ENCODE measurements around the gene ANKMY2. TPM values are rescaled to one million over a fixed set of nuclear protein-coding genes. Genes with fewer than 3 reads are reported as not detected.

Gene ANKMY2
- total RNA-seq, 2 experiments from 2014 or later = 3.3 to 5.1 TPM

GRCh38 chr7:16571941-16572340 is 73.6 kb downstream of the ANKMY2 start:
- H3K4me3 ChIP-seq (ENCODE audit: low read length) = no peak overlapping the region
- ChIA-PET POLR2A (no interaction called here), CTCF (no interaction called here)
- no peaks in the 10 kb centered on the region for H3K36me3 Mint-ChIP-seq (ENCODE audit: low read depth)
- H3K36me3 ChIP-seq (ENCODE audit: insufficient read depth, low read length) = no peaks in the 10 kb centered on the region
- H3K27me3 Mint-ChIP-seq = peaks cover 21% of the 10 kb centered on the region
- H3K27ac Mint-ChIP-seq = no peak overlapping the region
- H3K27me3 ChIP-seq (ENCODE audit: control insufficient read depth in 1 of 2, insufficient read depth in 2 of 2, low read length in 2 of 2) = no peaks in the 10 kb centered on the region
- no peaks in the 10 kb centered on the region for H3K4me1 ChIP-seq (ENCODE audit: insufficient read depth, low read length)
- no peaks in the 10 kb centered on the region for H3K9me3 ChIP-seq (ENCODE audit: control insufficient read depth in 1 of 2, insufficient read depth in 1 of 2, low read length in 2 of 2)
- no peaks in the 10 kb centered on the region for H3K4me1 Mint-ChIP-seq (ENCODE audit: low read depth)
- no peak overlapping the region for H3K27ac ChIP-seq (ENCODE audit: low read depth in 1 of 2, low read length in 2 of 2)
- intact Hi-C loops (cut with DNase I, micrococcal nuclease) = no loop called here
- peaks cover 2% of the 10 kb centered on the region for H3K9me3 Mint-ChIP-seq
- no peak for TF ChIP-seq CTCF (IDR thresholded peaks at IDR 0.05)
- no peak for ATAC-seq (ENCODE audit: poor library complexity)
- H3K4me3 Mint-ChIP-seq = no peak overlapping the region
- no peak for DNase-seq

GRCh38 chr7:16564909-16565426 is 80.6 kb downstream of the ANKMY2 start:
- no peak overlapping the region for H3K4me3 ChIP-seq (ENCODE audit: low read length)
- Mint-ChIP-seq H3K4me1 (ENCODE audit: low read depth) (peaks cover 26% of the 10 kb centered on the region), H3K27ac (no peak overlapping the region), H3K36me3 (ENCODE audit: low read depth) (no peaks in the 10 kb centered on the region), H3K9me3 (no peaks in the 10 kb centered on the region), H3K27me3 (peaks cover 5% of the 10 kb centered on the region), H3K4me3 (peak overlapping the region; percentile 81)
- TF ChIP-seq CTCF (IDR thresholded peaks at IDR 0.05) = peak; percentile 89
- H3K27ac ChIP-seq (ENCODE audit: low read depth in 1 of 2, low read length in 2 of 2) = no peak overlapping the region
- peak; percentile 54 for ATAC-seq (ENCODE audit: poor library complexity)
- H3K36me3 ChIP-seq (ENCODE audit: insufficient read depth, low read length) = no peaks in the 10 kb centered on the region
- no peaks in the 10 kb centered on the region for H3K27me3 ChIP-seq (ENCODE audit: control insufficient read depth in 1 of 2, insufficient read depth in 2 of 2, low read length in 2 of 2)
- no peaks in the 10 kb centered on the region for H3K9me3 ChIP-seq (ENCODE audit: control insufficient read depth in 1 of 2, insufficient read depth in 1 of 2, low read length in 2 of 2)
- CTCF ChIA-PET = interaction anchor here (0.6 to 1.3 kb wide), 4 partner anchors 10 to 487 kb away, joined by 3 to 7 read pairs (median 3); no protein-coding TSS in a partner anchor
- POLR2A ChIA-PET = interaction anchor here (0.7 to 2.4 kb wide), 5 partner anchors 12 to 487 kb away, joined by 3 to 16 read pairs (median 3); partner anchors contain the start of gene CRPPA
- peak in 4 of 14 experiments; percentile 12 to 64 (median 62) for DNase-seq
- intact Hi-C loops (cut with DNase I, micrococcal nuclease) = loop anchor here (1.0 to 5.0 kb wide), 3 partner anchors 133 to 487 kb away; partner anchors contain the start of gene CRPPA (in 1 of the 2)
- H3K4me1 ChIP-seq (ENCODE audit: insufficient read depth, low read length) = peaks cover 3% of the 10 kb centered on the region

GRCh38 chr7:16564023-16564380 is 81.6 kb downstream of the ANKMY2 start:
- Mint-ChIP-seq H3K9me3 (no peaks in the 10 kb centered on the region), H3K4me1 (ENCODE audit: low read depth) (peaks cover 26% of the 10 kb centered on the region), H3K36me3 (ENCODE audit: low read depth) (no peaks in the 10 kb centered on the region), H3K4me3 (peak overlapping the region; percentile 84), H3K27ac (peak overlapping the region; percentile 45), H3K27me3 (peaks cover 5% of the 10 kb centered on the region)
- Histone ChIP-seq H3K4me3 (ENCODE audit: low read length) (no peak overlapping the region), H3K27me3 (ENCODE audit: control insufficient read depth in 1 of 2, insufficient read depth in 2 of 2, low read length in 2 of 2) (no peaks in the 10 kb centered on the region), H3K27ac (ENCODE audit: low read depth in 1 of 2, low read length in 2 of 2) (no peak overlapping the region), H3K36me3 (ENCODE audit: insufficient read depth, low read length) (no peaks in the 10 kb centered on the region), H3K4me1 (ENCODE audit: insufficient read depth, low read length) (peaks cover 3% of the 10 kb centered on the region), H3K9me3 (ENCODE audit: control insufficient read depth in 1 of 2, insufficient read depth in 1 of 2, low read length in 2 of 2) (no peaks in the 10 kb centered on the region)
- ChIA-PET CTCF (no interaction called here), POLR2A (interaction anchor here (1.6 to 2.4 kb wide), 2 partner anchors 131 to 143 kb away, joined by 8 to 16 read pairs; partner anchors contain the start of gene CRPPA)
- intact Hi-C loops (cut with DNase I, micrococcal nuclease) = loop anchor here in 1 of 2 experiments (5.0 kb wide), 1 partner anchor 142 kb away; the partner anchor contains the start of gene CRPPA
- DNase-seq (peak in 2 of 14 experiments; percentile 8 to 9), ATAC-seq (ENCODE audit: poor library complexity) (peak; percentile 62)
- no peak for TF ChIP-seq CTCF (IDR thresholded peaks at IDR 0.05)
